ENCODE results near the gene RHBDD1. TPM values are rescaled to one million over a fixed set of nuclear protein-coding genes. Genes with fewer than 3 reads are reported as not detected.

The RHBDD1 gene
- total and polyA plus RNA-seq, 4 donors: 16.8 to 81.3 (median 30.2) TPM

GRCh38 chr2:226877491-226877890, 41.6 kb downstream of the RHBDD1 start:
- 100% methylated on average over 1 of the region's 3 CpGs for WGBS (ENCODE audit: insufficient coverage)
- no peaks in the 10 kb centered on the region for H3K36me3 ChIP-seq (ENCODE audit: control insufficient read depth, insufficient read depth, low read length)
- H3K4me1 ChIP-seq (ENCODE audit: control insufficient read depth, insufficient read depth, low read length): no peaks in the 10 kb centered on the region
- no peaks in the 10 kb centered on the region for H3K9me3 ChIP-seq (ENCODE audit: control insufficient read depth, insufficient read depth, low read length)
- H3K27me3 ChIP-seq (ENCODE audit: control insufficient read depth, insufficient read depth, low read length): no peaks in the 10 kb centered on the region
- no peak overlapping the region for H3K4me3 ChIP-seq (ENCODE audit: low read depth, low read length)
- no peak for DNase-seq (ENCODE audit: low read depth in 4 of 6, low spot score in 6 of 6)
- no peak overlapping the region for H3K27ac ChIP-seq (ENCODE audit: low read depth, low read length)

- Histone ChIP-seq H3K9me3 (ENCODE audit: control insufficient read depth, insufficient read depth, low read length) (no peaks in the 10 kb centered on the region), H3K27ac (ENCODE audit: low read depth, low read length) (no peak overlapping the region), H3K27me3 (ENCODE audit: control insufficient read depth, insufficient read depth, low read length) (no peaks in the 10 kb centered on the region), H3K4me3 (ENCODE audit: low read depth, low read length) (no peak overlapping the region), H3K4me1 (ENCODE audit: control insufficient read depth, insufficient read depth, low read length) (no peaks in the 10 kb centered on the region), H3K36me3 (ENCODE audit: control insufficient read depth, insufficient read depth, low read length) (no peaks in the 10 kb centered on the region)
- DNase-seq (ENCODE audit: low read depth in 4 of 6, low spot score in 6 of 6): no peak
- WGBS (ENCODE audit: insufficient coverage): no CpG with 5 or more reads among the region's 2 CpGs
Measured at GRCh38 chr2:226881287-226881686, 45.4 kb downstream of the RHBDD1 start.

- no peaks in the 10 kb centered on the region for H3K36me3 ChIP-seq (ENCODE audit: control insufficient read depth, insufficient read depth, low read length)
- no peak for DNase-seq (ENCODE audit: low read depth in 4 of 6, low spot score in 6 of 6)
Measured at GRCh38 chr2:226882606-226883005, 46.8 kb downstream of the RHBDD1 start.

GRCh38 chr2:226883296-226883795, 47.5 kb downstream of the RHBDD1 start:
- Histone ChIP-seq H3K27ac (ENCODE audit: low read depth, low read length) (no peak overlapping the region), H3K9me3 (ENCODE audit: control insufficient read depth, insufficient read depth, low read length) (no peaks in the 10 kb centered on the region), H3K36me3 (ENCODE audit: control insufficient read depth, insufficient read depth, low read length) (no peaks in the 10 kb centered on the region), H3K27me3 (ENCODE audit: control insufficient read depth, insufficient read depth, low read length) (no peaks in the 10 kb centered on the region), H3K4me3 (ENCODE audit: low read depth, low read length) (no peak overlapping the region), H3K4me1 (ENCODE audit: control insufficient read depth, insufficient read depth, low read length) (no peaks in the 10 kb centered on the region)
- DNase-seq (ENCODE audit: low read depth in 4 of 6, low spot score in 6 of 6): peak in 1 of 6 donors; percentile 10
- 80% methylated on average over 2 of the region's 4 CpGs for WGBS (ENCODE audit: insufficient coverage)

More at GRCh38 chr2:226882606-226883005, 46.8 kb downstream of the RHBDD1 start:
- Histone ChIP-seq H3K4me1 (ENCODE audit: control insufficient read depth, insufficient read depth, low read length) (no peaks in the 10 kb centered on the region), H3K27me3 (ENCODE audit: control insufficient read depth, insufficient read depth, low read length) (no peaks in the 10 kb centered on the region), H3K27ac (ENCODE audit: low read depth, low read length) (no peak overlapping the region), H3K9me3 (ENCODE audit: control insufficient read depth, insufficient read depth, low read length) (no peaks in the 10 kb centered on the region), H3K4me3 (ENCODE audit: low read depth, low read length) (no peak overlapping the region)
- 100% methylated on average over 4 of the region's 4 CpGs for WGBS (ENCODE audit: insufficient coverage)

- Histone ChIP-seq H3K4me1 (ENCODE audit: control insufficient read depth, insufficient read depth, low read length) (no peaks in the 10 kb centered on the region), H3K9me3 (ENCODE audit: control insufficient read depth, insufficient read depth, low read length) (no peaks in the 10 kb centered on the region), H3K4me3 (ENCODE audit: low read depth, low read length) (no peak overlapping the region), H3K27ac (ENCODE audit: low read depth, low read length) (no peak overlapping the region), H3K36me3 (ENCODE audit: control insufficient read depth, insufficient read depth, low read length) (no peaks in the 10 kb centered on the region), H3K27me3 (ENCODE audit: control insufficient read depth, insufficient read depth, low read length) (no peaks in the 10 kb centered on the region)
- DNase-seq (ENCODE audit: low read depth in 4 of 6, low spot score in 6 of 6): peak in 1 of 6 donors; percentile 69
Measured at GRCh38 chr2:226884166-226884565, 48.3 kb downstream of the RHBDD1 start.

GRCh38 chr2:226885769-226886435, 50.0 kb downstream of the RHBDD1 start:
- Histone ChIP-seq H3K9me3 (ENCODE audit: control insufficient read depth, insufficient read depth, low read length) (no peaks in the 10 kb centered on the region), H3K36me3 (ENCODE audit: control insufficient read depth, insufficient read depth, low read length) (no peaks in the 10 kb centered on the region), H3K4me3 (ENCODE audit: low read depth, low read length) (no peak overlapping the region), H3K27me3 (ENCODE audit: control insufficient read depth, insufficient read depth, low read length) (no peaks in the 10 kb centered on the region), H3K4me1 (ENCODE audit: control insufficient read depth, insufficient read depth, low read length) (no peaks in the 10 kb centered on the region), H3K27ac (ENCODE audit: low read depth, low read length) (no peak overlapping the region)
- WGBS (ENCODE audit: insufficient coverage): 98% methylated on average over 4 of the region's 8 CpGs
- DNase-seq (ENCODE audit: low read depth in 4 of 6, low spot score in 6 of 6): no peak

GRCh38 chr2:226887940-226888339, 52.1 kb downstream of the RHBDD1 start:
- Histone ChIP-seq H3K27me3 (ENCODE audit: control insufficient read depth, insufficient read depth, low read length) (no peaks in the 10 kb centered on the region), H3K9me3 (ENCODE audit: control insufficient read depth, insufficient read depth, low read length) (no peaks in the 10 kb centered on the region), H3K4me3 (ENCODE audit: low read depth, low read length) (no peak overlapping the region), H3K27ac (ENCODE audit: low read depth, low read length) (no peak overlapping the region), H3K36me3 (ENCODE audit: control insufficient read depth, insufficient read depth, low read length) (no peaks in the 10 kb centered on the region), H3K4me1 (ENCODE audit: control insufficient read depth, insufficient read depth, low read length) (no peaks in the 10 kb centered on the region)
- no peak for DNase-seq (ENCODE audit: low read depth in 4 of 6, low spot score in 6 of 6)
- no CpG with 5 or more reads among the region's 6 CpGs for WGBS (ENCODE audit: insufficient coverage)

- DNase-seq (ENCODE audit: low read depth in 4 of 6, low spot score in 6 of 6): no peak
- WGBS (ENCODE audit: insufficient coverage): 50% methylated on average over 1 of the region's 2 CpGs
- H3K4me3 ChIP-seq (ENCODE audit: low read depth, low read length): no peak overlapping the region
- H3K36me3 ChIP-seq (ENCODE audit: control insufficient read depth, insufficient read depth, low read length): no peaks in the 10 kb centered on the region
- no peak overlapping the region for H3K27ac ChIP-seq (ENCODE audit: low read depth, low read length)
- no peaks in the 10 kb centered on the region for H3K27me3 ChIP-seq (ENCODE audit: control insufficient read depth, insufficient read depth, low read length)
- H3K9me3 ChIP-seq (ENCODE audit: control insufficient read depth, insufficient read depth, low read length): no peaks in the 10 kb centered on the region
- H3K4me1 ChIP-seq (ENCODE audit: control insufficient read depth, insufficient read depth, low read length): no peaks in the 10 kb centered on the region
Measured at GRCh38 chr2:226888378-226888965, 52.6 kb downstream of the RHBDD1 start.

GRCh38 chr2:226888971-226889370, 53.1 kb downstream of the RHBDD1 start:
- H3K4me3 ChIP-seq (ENCODE audit: low read depth, low read length): no peak overlapping the region
- no peaks in the 10 kb centered on the region for H3K27me3 ChIP-seq (ENCODE audit: control insufficient read depth, insufficient read depth, low read length)
- H3K4me1 ChIP-seq (ENCODE audit: control insufficient read depth, insufficient read depth, low read length): no peaks in the 10 kb centered on the region
- DNase-seq (ENCODE audit: low read depth in 4 of 6, low spot score in 6 of 6): peak in 1 of 6 donors; percentile 57
- H3K36me3 ChIP-seq (ENCODE audit: control insufficient read depth, insufficient read depth, low read length): no peaks in the 10 kb centered on the region
- 55% methylated on average over 2 of the region's 4 CpGs for WGBS (ENCODE audit: insufficient coverage)
- no peaks in the 10 kb centered on the region for H3K9me3 ChIP-seq (ENCODE audit: control insufficient read depth, insufficient read depth, low read length)
- H3K27ac ChIP-seq (ENCODE audit: low read depth, low read length): no peak overlapping the region

GRCh38 chr2:226890286-226890685, 54.4 kb downstream of the RHBDD1 start:
- WGBS (ENCODE audit: insufficient coverage): no CpG with 5 or more reads among the region's 1 CpG

More at GRCh38 chr2:226890286-226890685, 54.4 kb downstream of the RHBDD1 start:
- Histone ChIP-seq H3K9me3 (ENCODE audit: control insufficient read depth, insufficient read depth, low read length) (no peaks in the 10 kb centered on the region), H3K27me3 (ENCODE audit: control insufficient read depth, insufficient read depth, low read length) (no peaks in the 10 kb centered on the region), H3K36me3 (ENCODE audit: control insufficient read depth, insufficient read depth, low read length) (no peaks in the 10 kb centered on the region), H3K4me1 (ENCODE audit: control insufficient read depth, insufficient read depth, low read length) (no peaks in the 10 kb centered on the region), H3K27ac (ENCODE audit: low read depth, low read length) (no peak overlapping the region), H3K4me3 (ENCODE audit: low read depth, low read length) (no peak overlapping the region)
- no peak for DNase-seq (ENCODE audit: low read depth in 4 of 6, low spot score in 6 of 6)

Data from spinal cord (tissue), 10 donors.